ENCODE results near the gene TP53I11.

Gene TP53I11

GRCh38 chr11:44978274-44978960 is 27.7 kb upstream of the TP53I11 start:
- DNase-seq: no peak

DNA sequence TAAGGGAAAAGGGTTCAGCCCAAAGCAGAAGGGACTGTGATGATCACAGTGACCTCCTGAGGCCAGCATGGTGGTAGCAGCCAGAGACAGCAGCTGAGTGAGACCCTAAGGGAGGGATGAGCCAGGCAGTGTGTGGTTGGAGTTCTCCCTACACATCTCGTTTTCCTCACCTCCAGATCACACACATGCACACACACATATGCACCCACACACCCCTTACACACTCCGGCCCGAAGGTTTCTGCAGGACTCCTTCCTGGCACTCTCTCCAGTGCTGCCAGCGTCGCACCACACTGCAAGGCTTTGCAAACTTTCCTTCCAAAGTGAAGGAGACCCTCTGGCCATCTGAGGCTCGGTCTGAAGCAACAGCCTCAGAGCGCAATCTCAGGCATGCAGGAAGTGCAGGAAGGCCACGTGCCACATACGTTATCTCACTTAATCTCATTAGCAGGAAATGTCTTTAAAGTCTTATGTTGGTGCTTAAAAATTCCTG is 26.9 kb upstream of the TP53I11 start:
- peak in 1 of 2 experiments; percentile 46 for DNase-seq

GRCh38 chr11:44976576-44976975 is 25.9 kb upstream of the TP53I11 start:
- DNase-seq: no peak

DNA sequence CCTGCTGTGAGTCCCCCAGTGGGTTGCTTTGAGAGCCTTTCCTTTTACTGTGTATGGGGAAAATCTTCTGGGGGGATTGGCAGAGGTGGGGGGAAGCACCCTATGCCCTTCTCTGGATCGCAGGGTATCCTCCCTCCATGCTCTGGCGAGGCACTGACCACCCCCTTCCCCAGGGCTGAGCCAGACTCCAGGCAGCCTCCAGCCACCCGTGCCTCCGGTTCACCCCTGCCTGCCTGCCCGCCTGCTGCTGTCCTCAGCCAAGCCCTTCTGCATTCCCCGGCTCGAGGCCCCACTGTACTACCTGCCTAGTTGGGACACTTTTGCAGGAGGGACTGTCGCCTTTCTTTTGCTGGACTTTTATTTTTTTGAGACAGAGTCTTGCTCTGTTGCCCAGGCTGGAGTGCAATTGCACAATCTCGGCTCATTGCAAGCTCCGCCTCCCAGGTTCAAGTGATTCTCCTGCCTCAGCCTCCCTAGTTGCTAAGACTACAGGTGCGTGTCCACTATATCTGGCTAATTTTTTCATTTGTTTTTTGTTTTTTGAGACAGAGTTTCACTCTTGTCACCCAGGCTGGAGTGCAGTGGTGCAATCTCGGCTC is 23.8 kb upstream of the TP53I11 start:
- no peak for DNase-seq

GRCh38 chr11:44973632-44974401 is 23.1 kb upstream of the TP53I11 start:
- DNase-seq: no peak

DNA sequence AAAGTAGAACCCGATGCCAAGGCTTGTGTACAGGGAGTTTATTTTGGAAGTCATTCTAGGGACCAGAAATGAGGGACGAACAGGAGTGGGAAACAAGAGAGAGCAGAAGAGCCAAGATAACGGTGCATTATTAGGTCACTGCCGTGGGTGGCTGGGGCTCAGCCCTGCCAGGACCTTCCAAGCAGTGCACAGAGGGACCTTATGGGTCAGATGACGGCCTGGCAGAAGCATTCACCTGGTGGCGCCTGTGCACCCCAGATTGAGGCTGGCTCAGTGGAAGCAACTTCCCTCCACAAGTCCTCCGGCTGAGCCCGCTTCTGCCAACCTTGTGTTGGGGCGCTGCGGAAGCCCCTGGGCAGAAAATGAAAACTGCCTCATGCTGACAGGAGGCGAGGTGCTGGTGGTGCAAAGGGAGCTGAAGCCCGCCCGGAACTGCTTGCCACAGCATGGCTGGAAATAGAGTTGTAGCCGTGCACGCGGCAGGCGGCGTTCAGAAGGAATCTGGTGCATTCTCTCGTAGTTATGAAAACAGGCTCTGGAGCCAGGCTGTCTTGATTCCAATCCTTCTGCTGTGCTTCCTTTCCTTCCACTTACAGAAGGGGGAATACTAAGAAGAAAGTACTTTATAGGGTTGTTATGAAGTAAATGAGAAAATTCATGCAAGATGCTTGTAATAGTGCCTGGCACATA is 22.2 kb upstream of the TP53I11 start:
- no peak for DNase-seq

GRCh38 chr11:44971185-44971584 is 20.5 kb upstream of the TP53I11 start:
- no peak for DNase-seq

- no peak for DNase-seq
Observed at GRCh38 chr11:44970293-44970692, 19.6 kb upstream of the TP53I11 start.

- no peak for DNase-seq
Observed at GRCh38 chr11:44969651-44970252, 19.1 kb upstream of the TP53I11 start.

- DNase-seq: peak in 1 of 2 experiments; percentile 20
Observed at GRCh38 chr11:44968510-44968909, 17.8 kb upstream of the TP53I11 start.

GRCh38 chr11:44967930-44968496 is 17.3 kb upstream of the TP53I11 start:
- no peak for DNase-seq

DNA sequence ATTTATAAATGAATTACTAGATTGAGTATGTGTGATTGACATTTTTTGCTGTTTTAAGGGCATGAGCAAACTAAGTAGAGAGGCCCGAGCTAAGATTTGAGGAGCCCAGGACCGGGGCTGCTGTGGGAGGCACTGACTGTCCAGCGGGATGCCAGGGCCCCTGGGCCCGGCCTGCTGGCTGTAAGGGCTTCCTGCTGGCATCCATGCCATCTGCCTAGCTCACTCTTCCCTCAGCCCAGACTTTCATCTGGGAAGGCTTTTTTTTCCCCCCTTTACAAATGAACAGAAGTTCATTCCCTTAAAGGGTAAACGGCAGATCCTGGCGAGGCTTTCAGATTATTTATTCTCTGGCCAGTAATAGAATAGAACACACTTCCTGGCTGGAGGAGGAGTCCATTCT is 16.0 kb upstream of the TP53I11 start:
- peak in 1 of 2 experiments; percentile 49 for DNase-seq

- DNase-seq: peak; percentile 89 to 96
Observed at GRCh38 chr11:44964526-44965209, 14.0 kb upstream of the TP53I11 start.

DNA sequence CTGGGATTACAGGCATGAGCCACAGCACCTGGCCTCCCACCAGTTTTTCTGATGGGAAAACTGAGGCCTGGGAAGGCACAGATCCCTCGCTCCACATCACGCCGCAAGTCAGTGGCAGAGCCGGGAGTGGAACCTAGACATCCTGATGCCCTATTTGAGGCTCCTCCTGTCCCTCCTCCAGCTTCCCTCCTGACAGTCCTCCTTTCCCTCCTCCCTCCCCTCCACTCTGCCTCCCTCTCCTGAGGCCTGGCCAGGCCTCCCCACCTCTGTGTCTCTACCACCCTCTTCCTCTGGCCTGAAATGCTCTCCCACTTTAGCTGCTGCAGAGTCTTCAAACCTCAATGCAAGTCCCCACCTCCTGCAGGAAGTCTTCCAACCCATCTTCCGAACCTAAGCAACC is 13.3 kb upstream of the TP53I11 start:
- DNase-seq: no peak

DNA sequence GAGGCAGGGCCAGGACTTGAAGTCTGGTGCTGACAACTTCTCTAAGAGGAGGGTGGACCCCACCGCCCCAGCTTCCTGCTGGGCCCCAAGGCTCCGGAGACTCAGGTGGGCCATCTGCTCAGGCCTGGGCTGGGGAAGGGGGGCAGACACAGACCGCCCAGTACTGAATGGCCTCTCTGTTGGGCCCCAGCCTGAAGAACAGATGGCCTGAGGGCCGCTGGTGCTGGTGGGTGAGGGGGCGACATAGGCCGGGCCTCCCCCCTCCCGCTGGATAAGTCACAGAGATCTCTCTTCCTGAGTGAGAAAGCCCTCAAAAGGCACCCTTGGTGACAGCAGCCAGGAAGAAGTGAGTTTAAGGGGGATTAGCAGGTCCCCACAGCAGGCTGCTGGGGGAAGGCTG is 12.5 kb upstream of the TP53I11 start:
- DNase-seq: peak; percentile 97

DNA sequence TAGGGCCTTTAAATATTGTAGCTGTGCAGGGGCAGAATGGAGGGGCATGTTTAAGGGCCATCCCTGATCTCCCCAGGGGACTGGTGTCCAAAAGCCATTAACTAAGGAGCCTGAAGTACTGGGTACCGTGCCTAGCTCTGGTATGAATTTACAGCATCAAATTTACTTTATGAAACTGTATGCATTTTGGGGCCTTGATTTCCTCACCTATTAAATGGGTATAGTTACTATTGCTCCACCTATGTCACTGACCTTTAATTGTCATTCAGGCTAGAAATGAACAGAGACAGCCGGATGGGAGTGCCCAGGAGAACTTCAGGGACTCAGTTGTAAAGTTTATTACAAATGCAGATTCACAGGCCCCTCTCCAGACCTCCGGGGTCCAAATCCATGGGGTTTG is 11.8 kb upstream of the TP53I11 start:
- peak in 1 of 2 experiments; percentile 34 for DNase-seq

DNA sequence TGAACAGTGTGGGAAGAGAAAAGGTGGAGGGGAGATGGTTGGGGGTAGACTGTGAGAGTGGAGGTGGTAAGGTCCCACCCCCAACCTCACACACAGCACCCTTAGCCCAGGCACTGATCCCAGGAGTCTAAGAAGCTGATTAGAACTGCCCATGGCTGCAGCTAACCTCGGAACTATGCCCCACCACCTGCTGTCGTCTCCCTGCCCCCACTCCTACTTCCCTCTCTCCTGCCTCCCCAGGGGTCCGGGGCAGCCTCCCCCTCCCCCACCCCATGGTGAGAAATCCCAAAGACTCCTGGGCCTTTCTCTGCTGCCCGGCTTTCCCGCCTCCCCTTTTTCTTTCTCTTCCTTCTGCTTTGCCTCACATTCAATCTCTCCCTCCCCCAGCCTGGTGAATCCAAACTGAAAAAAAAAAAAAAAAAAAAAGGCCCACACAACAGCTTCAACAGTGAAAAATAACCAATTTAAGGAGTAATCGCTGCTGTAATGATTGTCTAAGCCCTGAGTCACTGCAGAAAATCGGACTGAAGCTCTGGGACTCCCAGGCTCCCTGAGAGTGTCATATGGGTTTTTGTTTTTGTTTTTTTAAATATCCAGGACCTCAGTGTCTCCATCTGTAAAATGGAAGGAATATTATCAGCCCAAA is 9.6 kb upstream of the TP53I11 start:
- DNase-seq: peak; percentile 29 to 62

GRCh38 chr11:44959064-44959463 is 8.4 kb upstream of the TP53I11 start:
- DNase-seq: no peak

GRCh38 chr11:44957776-44958564 is 7.3 kb upstream of the TP53I11 start:
- peak; percentile 81 to 92 for DNase-seq

GRCh38 chr11:44957040-44957515 is 6.4 kb upstream of the TP53I11 start:
- DNase-seq: peak; percentile 47 to 70

Measured in NCI-H524 (cell line).